Mesendoderm (in vitro differentiated cells): Measurements from ENCODE around the gene ACOX1.

Experiments used
- DNase-seq: peaks from one replicate; pipeline ENCODE4 v3.0.0; 2013
- H2AK5ac ChIP-seq: 2 replicates; pipeline ENCODE4 v1.6.1; 2013; ENCODE audit warnings: low read length, inconsistent platforms
- H2BK120ac ChIP-seq: 2 replicates; pipeline ENCODE4 v1.6.1; 2013; ENCODE audit warnings: low read depth, mild to moderate bottlenecking, low read length, moderate library complexity, mixed read lengths
- H2BK15ac ChIP-seq: replicated peaks from 2 replicates; pipeline ENCODE4 v1.6.1; 2013; ENCODE audit warnings: low read depth, mild to moderate bottlenecking, moderate library complexity
- H2BK5ac ChIP-seq: 2 replicates; pipeline ENCODE4 v1.6.1; 2013; ENCODE audit warnings: low read length, inconsistent platforms
- H3K18ac ChIP-seq: 2 replicates; pipeline ENCODE4 v1.6.1; 2013; ENCODE audit warnings: mild to moderate bottlenecking, low read length, mixed read lengths
- H3K23ac ChIP-seq: one replicate; pipeline ENCODE4 v1.6.1; 2013; ENCODE audit warnings: low read length
- H3K27ac ChIP-seq: 2 replicates; pipeline ENCODE4 v1.5.1; 2013; ENCODE audit warnings: low read depth, mild to moderate bottlenecking, inconsistent platforms, low read length, moderate library complexity
- H3K27me3 ChIP-seq: 2 replicates; pipeline ENCODE4 v1.6.1; 2013; ENCODE audit warnings: low read length, control low read depth, mild to moderate bottlenecking, inconsistent platforms; ENCODE audit not compliant: insufficient read depth, poor library complexity
- H3K36me3 ChIP-seq: 2 replicates; pipeline ENCODE4 v1.6.1; 2013; ENCODE audit warnings: low read length, inconsistent platforms; ENCODE audit not compliant: control insufficient read depth, insufficient read depth
- H3K4ac ChIP-seq: one replicate; pipeline ENCODE4 v1.6.1; 2013; ENCODE audit warnings: low read depth, mild to moderate bottlenecking, low read length, moderate library complexity
- H3K4me1 ChIP-seq: 2 replicates; pipeline ENCODE4 v1.6.1; 2013; ENCODE audit warnings: low read depth, low read length, inconsistent platforms; ENCODE audit not compliant: control insufficient read depth
- H3K4me2 ChIP-seq: 2 replicates; pipeline ENCODE4 v1.6.1; 2013; ENCODE audit warnings: low read length
- H3K4me3 ChIP-seq: 2 replicates; pipeline ENCODE4 v1.5.1; 2013; ENCODE audit warnings: mild to moderate bottlenecking, low read length
- H3K56ac ChIP-seq: one replicate; pipeline ENCODE4 v1.6.1; 2013; ENCODE audit warnings: low read length
- H3K79me1 ChIP-seq: 2 replicates; pipeline ENCODE4 v1.6.1; 2013; ENCODE audit warnings: low read length, inconsistent platforms
- H3K79me2 ChIP-seq: 2 replicates; pipeline ENCODE4 v1.6.1; 2013; ENCODE audit warnings: mild to moderate bottlenecking, low read length; ENCODE audit not compliant: control insufficient read depth, insufficient read depth
- H3K9ac ChIP-seq: 2 replicates; pipeline ENCODE4 v1.6.1; 2013; ENCODE audit warnings: low read length, inconsistent platforms
- H4K5ac ChIP-seq: one replicate; pipeline ENCODE4 v1.6.1; 2013; ENCODE audit warnings: low read length
- H4K8ac ChIP-seq: one replicate; pipeline ENCODE4 v1.6.1; 2013; ENCODE audit warnings: low read depth, mild to moderate bottlenecking, control low read depth, low read length, moderate library complexity
- WGBS: extraction: QIAGEN DNeasy Blood & Tissue Kit; methylation state at CpG from one replicate; pipeline ENCODE4 v1.1.7; 2013; ENCODE audit warnings: low lambda C conversion rate, missing lambda C conversion rate; ENCODE audit not compliant: insufficient coverage; ENCODE audit errors: extremely low coverage; 5-methylcytosine and 5-hydroxymethylcytosine counted together

Gene ACOX1

DNA sequence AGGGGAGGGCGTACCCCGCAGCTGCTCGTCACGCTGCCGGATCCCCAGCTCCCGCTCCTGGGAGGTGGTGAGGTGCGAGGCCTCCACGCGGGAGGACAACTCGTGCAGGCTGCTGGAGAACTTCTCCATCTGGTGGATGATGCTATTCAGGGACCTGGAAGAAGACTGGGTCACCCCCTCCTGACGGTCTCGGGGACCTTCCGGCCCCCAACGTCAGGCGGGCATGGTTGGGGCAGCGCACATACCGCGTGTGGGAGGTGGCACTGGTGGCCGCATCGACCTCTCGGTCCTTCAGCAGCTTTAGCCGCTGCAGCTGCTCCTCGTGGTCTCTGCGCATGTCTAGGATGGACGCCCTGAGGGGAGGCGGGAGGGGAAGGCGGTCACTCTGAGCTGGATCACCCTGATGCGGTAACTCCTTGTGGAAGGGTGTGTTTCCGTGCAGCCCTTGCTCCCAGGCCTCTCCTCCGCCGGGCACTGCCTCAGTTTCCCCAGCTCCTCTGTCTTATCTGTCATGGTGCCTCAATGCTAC, 61.0 kb downstream of the ACOX1 start:
- Histone ChIP-seq H3K79me2 (no peaks in the 10 kb centered on the region), H3K23ac (no peak overlapping the region), H3K27me3 (no peaks in the 10 kb centered on the region), H3K4me2 (no peak overlapping the region), H2BK15ac (no peak overlapping the region), H3K9ac (no peak overlapping the region), H2BK5ac (no peak overlapping the region), H3K4me1 (no peaks in the 10 kb centered on the region), H4K5ac (no peak overlapping the region), H3K79me1 (no peaks in the 10 kb centered on the region), H3K56ac (no peak overlapping the region), H3K18ac (no peak overlapping the region), H4K8ac (no peak overlapping the region), H3K4ac (no peak overlapping the region), H3K27ac (no peak overlapping the region), H3K4me3 (no peak overlapping the region), H2BK120ac (no peak overlapping the region), H2AK5ac (no peak overlapping the region), H3K36me3 (no peaks in the 10 kb centered on the region)
- no peak for DNase-seq
- WGBS = no CpG with 5 or more reads among the region's 31 CpGs

DNA sequence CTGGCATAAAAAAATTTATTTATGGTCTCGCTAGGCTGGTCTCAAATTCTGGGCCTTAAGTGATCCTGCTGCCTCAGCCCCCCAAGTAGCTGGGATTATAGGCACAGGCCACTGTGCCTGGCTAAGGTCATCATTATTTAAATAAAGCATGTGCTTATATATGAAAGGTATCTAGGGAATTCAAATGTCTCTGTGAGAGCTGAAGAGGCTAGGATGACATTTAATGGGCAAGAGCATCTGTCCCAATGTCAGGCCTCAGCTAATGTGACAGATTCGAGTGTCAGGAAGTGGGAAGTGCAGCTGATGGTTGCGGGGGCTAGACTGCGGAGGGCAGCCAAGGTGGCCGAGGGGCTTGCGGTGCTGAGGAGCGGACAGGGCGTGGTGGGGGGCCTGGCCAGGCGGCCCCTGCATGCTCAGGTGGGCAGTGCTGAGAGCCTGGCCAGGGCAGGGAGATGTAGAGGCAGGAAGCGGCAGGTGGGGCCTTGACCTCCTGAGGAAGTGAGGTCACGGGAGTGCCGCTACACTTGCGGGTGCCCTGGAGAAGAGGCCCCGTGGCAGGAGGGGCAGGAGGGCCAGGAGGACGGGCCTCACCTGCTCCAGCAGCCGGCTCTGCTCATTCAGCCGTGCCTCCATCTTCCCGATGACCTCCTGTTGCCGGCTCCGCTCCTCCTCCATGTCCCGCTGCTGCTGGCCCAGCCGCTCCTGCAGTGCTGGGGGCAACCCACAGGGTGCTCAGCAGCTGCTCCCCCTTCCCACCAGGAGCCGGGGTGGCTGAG, 61.6 kb downstream of the ACOX1 start:
- H4K8ac ChIP-seq = no peak overlapping the region
- no peak overlapping the region for H3K9ac ChIP-seq
- no peak overlapping the region for H3K4me2 ChIP-seq
- no peak overlapping the region for H4K5ac ChIP-seq
- no peak for DNase-seq
- no peaks in the 10 kb centered on the region for H3K27me3 ChIP-seq
- H3K4me1 ChIP-seq = no peaks in the 10 kb centered on the region
- no peaks in the 10 kb centered on the region for H3K36me3 ChIP-seq
- H3K27ac ChIP-seq = no peak overlapping the region
- H3K4ac ChIP-seq = no peak overlapping the region
- no CpG with 5 or more reads among the region's 23 CpGs for WGBS
- no peaks in the 10 kb centered on the region for H3K79me2 ChIP-seq
- H3K56ac ChIP-seq = no peak overlapping the region
- no peak overlapping the region for H3K18ac ChIP-seq
- H2AK5ac ChIP-seq = no peak overlapping the region
- no peak overlapping the region for H2BK15ac ChIP-seq
- no peak overlapping the region for H3K23ac ChIP-seq
- no peaks in the 10 kb centered on the region for H3K79me1 ChIP-seq
- H3K4me3 ChIP-seq = no peak overlapping the region
- no peak overlapping the region for H2BK5ac ChIP-seq
- no peak overlapping the region for H2BK120ac ChIP-seq

DNA sequence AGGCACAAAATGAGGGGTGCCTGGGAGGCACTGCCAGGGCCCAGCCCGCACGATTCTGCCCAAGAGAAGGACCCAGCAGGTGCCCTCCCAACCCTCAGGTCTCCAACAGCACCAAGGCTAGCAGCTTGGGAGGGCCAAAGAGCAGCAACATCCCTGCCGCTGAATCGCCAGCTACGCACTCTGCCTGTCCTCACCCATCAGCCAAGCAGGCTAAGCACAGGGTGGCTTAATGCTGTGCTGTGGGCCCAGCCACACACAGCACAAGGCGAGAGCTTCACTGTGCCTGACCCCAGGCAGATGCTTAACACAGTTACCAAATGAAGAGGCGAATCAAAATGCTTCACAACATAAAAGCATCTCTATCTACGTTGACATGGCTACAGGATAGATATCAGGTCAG, 63.7 kb downstream of the ACOX1 start:
- Histone ChIP-seq H3K27me3 (no peaks in the 10 kb centered on the region), H2AK5ac (no peak overlapping the region), H3K23ac (no peak overlapping the region), H3K79me2 (no peaks in the 10 kb centered on the region), H2BK15ac (no peak overlapping the region), H3K4ac (no peak overlapping the region), H3K27ac (no peak overlapping the region), H3K4me3 (no peak overlapping the region), H4K5ac (no peak overlapping the region), H3K4me1 (no peaks in the 10 kb centered on the region), H3K9ac (no peak overlapping the region), H3K56ac (no peak overlapping the region), H3K18ac (no peak overlapping the region), H2BK120ac (no peak overlapping the region), H3K36me3 (no peaks in the 10 kb centered on the region), H4K8ac (no peak overlapping the region), H3K79me1 (no peaks in the 10 kb centered on the region), H2BK5ac (no peak overlapping the region), H3K4me2 (no peak overlapping the region)
- whole genome bisulfite sequencing = no CpG with 5 or more reads among the region's 8 CpGs
- no peak for DNase-seq

DNA sequence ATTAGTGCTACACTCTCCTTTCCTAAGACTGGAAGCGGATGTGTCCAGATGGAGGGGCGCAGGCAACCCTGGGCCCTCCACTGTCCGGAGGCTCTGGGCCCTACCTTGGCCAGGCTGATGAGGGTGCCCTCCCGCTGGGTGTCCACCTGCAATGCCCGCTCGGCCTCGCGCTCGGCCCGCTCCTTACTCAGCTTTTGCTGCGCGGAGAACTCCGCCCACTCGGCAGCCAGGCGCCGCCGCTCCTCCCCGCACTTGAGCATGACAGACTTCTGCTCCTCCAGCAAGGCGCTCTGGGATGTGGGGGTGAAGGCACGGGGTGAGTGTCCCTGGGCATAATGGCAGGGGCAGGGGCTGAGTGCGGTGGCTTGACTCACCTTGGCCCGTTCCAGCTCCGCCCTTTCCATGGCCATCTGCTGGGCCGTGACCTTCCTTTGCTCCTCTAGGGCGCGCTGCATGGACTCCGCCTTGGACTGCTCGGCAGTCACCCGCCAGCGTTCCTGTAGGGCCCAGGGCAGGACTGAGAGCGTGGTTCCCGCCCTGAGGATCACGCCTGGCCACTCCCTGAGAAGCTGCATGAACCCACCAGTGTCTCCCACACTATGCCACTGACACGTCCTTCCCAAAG, 64.2 kb downstream of the ACOX1 start:
- no peaks in the 10 kb centered on the region for H3K79me1 ChIP-seq
- no CpG with 5 or more reads among the region's 34 CpGs for WGBS
- no peak overlapping the region for H2BK5ac ChIP-seq
- H2BK120ac ChIP-seq = no peak overlapping the region
- no peaks in the 10 kb centered on the region for H3K36me3 ChIP-seq
- H3K23ac ChIP-seq = no peak overlapping the region
- H3K4me3 ChIP-seq = no peak overlapping the region
- no peaks in the 10 kb centered on the region for H3K4me1 ChIP-seq
- H4K8ac ChIP-seq = no peak overlapping the region
- no peak overlapping the region for H2BK15ac ChIP-seq
- no peak overlapping the region for H4K5ac ChIP-seq
- H2AK5ac ChIP-seq = no peak overlapping the region
- H3K27me3 ChIP-seq = no peaks in the 10 kb centered on the region
- no peak overlapping the region for H3K27ac ChIP-seq
- H3K79me2 ChIP-seq = no peaks in the 10 kb centered on the region
- H3K9ac ChIP-seq = no peak overlapping the region
- H3K56ac ChIP-seq = no peak overlapping the region
- no peak overlapping the region for H3K4ac ChIP-seq
- no peak overlapping the region for H3K18ac ChIP-seq
- no peak overlapping the region for H3K4me2 ChIP-seq
- DNase-seq = no peak

DNA sequence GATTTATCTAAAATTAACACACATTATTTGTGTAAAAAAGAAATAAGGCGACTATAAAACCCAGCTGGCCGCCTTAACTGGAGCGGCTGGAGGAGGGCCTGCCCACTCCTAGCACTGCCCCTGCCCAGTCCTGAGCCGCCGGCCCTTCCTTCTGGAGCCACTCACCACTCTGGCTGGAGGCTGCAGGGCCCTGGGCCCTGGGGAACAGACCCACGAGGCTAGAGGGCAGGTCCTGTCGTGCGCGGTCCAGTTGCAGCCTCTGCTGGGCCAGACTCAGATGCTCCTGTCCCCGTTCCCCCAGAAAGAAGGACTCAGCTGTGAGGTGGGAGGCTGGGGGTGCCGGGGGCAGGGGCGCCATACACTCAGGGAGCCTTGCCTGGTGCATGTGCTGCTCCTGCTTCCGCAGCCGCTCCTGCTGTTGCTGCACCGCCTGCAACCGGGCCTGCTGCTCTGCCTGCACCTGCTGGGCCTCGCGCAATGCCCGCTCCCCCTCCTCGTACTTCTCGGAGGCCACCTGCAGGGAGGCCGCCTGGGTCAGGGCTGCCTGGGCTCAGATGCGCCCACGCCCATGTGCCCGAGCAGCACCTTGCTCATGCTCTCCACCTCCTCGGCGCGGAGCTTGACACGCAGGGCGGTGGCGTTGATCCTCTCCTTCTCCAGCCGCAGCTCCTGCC, 65.3 kb downstream of the ACOX1 start:
- H3K79me1 ChIP-seq = no peaks in the 10 kb centered on the region
- H4K8ac ChIP-seq = no peak overlapping the region
- H3K4me3 ChIP-seq = no peak overlapping the region
- H4K5ac ChIP-seq = no peak overlapping the region
- no peaks in the 10 kb centered on the region for H3K79me2 ChIP-seq
- no peak overlapping the region for H2BK5ac ChIP-seq
- H3K9ac ChIP-seq = no peak overlapping the region
- no peak overlapping the region for H3K18ac ChIP-seq
- no peaks in the 10 kb centered on the region for H3K36me3 ChIP-seq
- DNase-seq = no peak
- no peak overlapping the region for H2BK15ac ChIP-seq
- no peak overlapping the region for H3K23ac ChIP-seq
- no peaks in the 10 kb centered on the region for H3K27me3 ChIP-seq
- no peak overlapping the region for H2BK120ac ChIP-seq
- H2AK5ac ChIP-seq = no peak overlapping the region
- no CpG with 5 or more reads among the region's 32 CpGs for WGBS
- H3K4me2 ChIP-seq = no peak overlapping the region
- H3K56ac ChIP-seq = no peak overlapping the region
- H3K27ac ChIP-seq = no peak overlapping the region
- H3K4me1 ChIP-seq = no peaks in the 10 kb centered on the region
- no peak overlapping the region for H3K4ac ChIP-seq
